ENCODE data around the gene AKAP1.

AKAP1 gene

GRCh38 chr17:57084802-57085447 lies at the start of gene AKAP1:
TSS of gene AKAP1 (plus strand) at chr17:57085246. CDS start at chr17:57105465, 20,219 bp downstream.
- DNase-seq = peak; percentile 34 to 97 (median 90)

GRCh38 chr17:57035971-57036481 lies 49.0 kb upstream of the AKAP1 start:
- no peak for DNase-seq

GRCh38 chr17:57037411-57037810 lies 47.6 kb upstream of the AKAP1 start:
- no peak for DNase-seq

GRCh38 chr17:57038486-57038885 lies 46.6 kb upstream of the AKAP1 start:
- DNase-seq = no peak

- no peak for DNase-seq
Observed at GRCh38 chr17:57040571-57040970, 44.5 kb upstream of the AKAP1 start.

- DNase-seq = no peak
Observed at GRCh38 chr17:57043276-57043675, 41.8 kb upstream of the AKAP1 start.

GRCh38 chr17:57044976-57045867 lies 39.8 kb upstream of the AKAP1 start:
- no peak for DNase-seq

- peak in 4 of 51 donors; percentile 5 to 15 (median 13) for DNase-seq
Observed at GRCh38 chr17:57045868-57046704, 39.0 kb upstream of the AKAP1 start.

GRCh38 chr17:57046749-57047148 lies 38.3 kb upstream of the AKAP1 start:
- no peak for DNase-seq

GRCh38 chr17:57048096-57048495 lies 37.0 kb upstream of the AKAP1 start:
- DNase-seq = no peak

GRCh38 chr17:57050306-57050705 lies 34.7 kb upstream of the AKAP1 start:
- no peak for DNase-seq

GRCh38 chr17:57051886-57052361 lies 33.1 kb upstream of the AKAP1 start:
- DNase-seq = no peak

GRCh38 chr17:57062865-57063264 lies 22.2 kb upstream of the AKAP1 start:
- DNase-seq = no peak

GRCh38 chr17:57067162-57067561 lies 17.9 kb upstream of the AKAP1 start:
- DNase-seq = no peak

- DNase-seq = no peak
Observed at GRCh38 chr17:57067781-57068180, 17.3 kb upstream of the AKAP1 start.

GRCh38 chr17:57068222-57068658 lies 16.8 kb upstream of the AKAP1 start:
- DNase-seq = no peak

GRCh38 chr17:57068707-57069106 lies 16.3 kb upstream of the AKAP1 start:
- DNase-seq = no peak

GRCh38 chr17:57071991-57072944 lies 12.8 kb upstream of the AKAP1 start:
- no peak for DNase-seq

- DNase-seq = no peak
Observed at GRCh38 chr17:57073626-57074025, 11.4 kb upstream of the AKAP1 start.

- DNase-seq = no peak
Observed at GRCh38 chr17:57075193-57075592, 9.9 kb upstream of the AKAP1 start.
